GM23248 (cell line): Measurements from ENCODE around the gene OLIG3. TPM values are rescaled to one million over a fixed set of nuclear protein-coding genes. Genes with fewer than 3 reads are reported as not detected.

ENCODE experiments used
- DNase-seq: peaks from one replicate; pipeline ENCODE4 v3.0.0-alpha.2; 2015
- H2AFZ ChIP-seq: fragments of 200-600 bp; sonication (generic); 2 replicates; pipeline ENCODE4 v1.6.1; 2016; ENCODE audit warnings: antibody characterized with exemption
- H3F3A ChIP-seq: fragments of 200-600 bp; sonication (generic); 2 replicates; pipeline ENCODE4 v1.6.1; 2016; ENCODE audit warnings: mild to moderate bottlenecking, antibody characterized with exemption, mixed run types; ENCODE audit not compliant: insufficient read depth
- H3K27ac ChIP-seq: fragments of 200-600 bp; sonication (generic); 2 replicates; pipeline ENCODE4 v1.5.1; 2016; ENCODE audit warnings: mild to moderate bottlenecking
- H3K27me3 ChIP-seq: fragments of 200-600 bp; sonication (generic); replicated peaks from 2 replicates; pipeline ENCODE4 v1.6.1; 2016; ENCODE audit warnings: mild to moderate bottlenecking; ENCODE audit not compliant: insufficient read depth
- H3K36me3 ChIP-seq: fragments of 200-600 bp; sonication (generic); 2 replicates; pipeline ENCODE4 v1.6.1; 2016; ENCODE audit warnings: low read depth, mild to moderate bottlenecking
- H3K4me1 ChIP-seq: fragments of 200-600 bp; sonication (generic); 2 replicates; pipeline ENCODE4 v1.6.1; 2016; ENCODE audit warnings: mild to moderate bottlenecking; ENCODE audit not compliant: insufficient read depth
- H3K4me2 ChIP-seq: fragments of 200-600 bp; sonication (generic); one replicate; pipeline ENCODE4 v1.6.1; 2016; ENCODE audit warnings: mild to moderate bottlenecking; ENCODE audit not compliant: unreplicated experiment
- H3K4me3 ChIP-seq: fragments of 200-600 bp; sonication (generic); 2 replicates; pipeline ENCODE4 v1.5.1; 2016; ENCODE audit warnings: mild to moderate bottlenecking
- H3K79me2 ChIP-seq: fragments of 200-600 bp; sonication (generic); 2 replicates; pipeline ENCODE4 v1.6.1; 2016; ENCODE audit warnings: mild to moderate bottlenecking; ENCODE audit not compliant: insufficient read depth
- H3K9ac ChIP-seq: fragments of 200-600 bp; sonication (generic); 2 replicates; pipeline ENCODE4 v1.6.1; 2016; ENCODE audit warnings: mild to moderate bottlenecking
- H3K9me2 ChIP-seq: fragments of 200-600 bp; sonication (generic); 2 replicates; pipeline ENCODE4 v1.6.1; 2016; ENCODE audit warnings: mixed run types, mild to moderate bottlenecking, moderate library complexity; ENCODE audit not compliant: insufficient read depth
- H3K9me3 ChIP-seq: fragments of 200-600 bp; sonication (generic); one replicate; pipeline ENCODE4 v1.6.1; 2017; ENCODE audit warnings: low read depth
- H4K20me1 ChIP-seq: fragments of 200-600 bp; sonication (generic); 2 replicates; pipeline ENCODE4 v1.6.0; 2016; ENCODE audit not compliant: insufficient read depth
- EZH2 ChIP-seq: fragments of 200-600 bp; sonication (generic); IDR thresholded peaks from 2 replicates; pipeline ENCODE4 v1.6.1; 2018; ENCODE audit warnings: antibody characterized with exemption, mild to moderate bottlenecking; ENCODE audit not compliant: insufficient read depth, poor library complexity, severe bottlenecking
- EZH2phosphoT487 ChIP-seq: fragments of 200-600 bp; sonication (generic); IDR thresholded peaks from 2 replicates; pipeline ENCODE4 v1.6.1; 2018; ENCODE audit warnings: antibody characterized with exemption, moderate library complexity, mild to moderate bottlenecking, low read depth; ENCODE audit not compliant: insufficient read depth
- WGBS, 2 experiments: methylation state at CpG; one replicate each; pipeline ENCODE4 v1.1.6; 2015 to 2017; ENCODE audit warnings: low lambda C conversion rate in 2 of 2, low coverage in 1 of 2; ENCODE audit errors: missing lambda C conversion rate in 2 of 2; 5-methylcytosine and 5-hydroxymethylcytosine counted together
- in situ Hi-C: fragments of 300-500 bp; cut with MboI; formaldehyde crosslinking; loops from 2 replicates; pipeline ENCODE4 v1.15.0; 2020
- polyA plus RNA-seq: library from polyadenylated mRNA; unstranded; fragments of >200 nt; fragmentation: Nextera tagmentation; extraction: Ambion mirVana; gene quantifications from 2 replicates; pipeline ENCODE4 v1.2.1, GENCODE V29; 2016
- total RNA-seq: library from RNA; depleted of rRNA; stranded (reverse); fragments of >200 nt; shearing (Covaris generic); gene quantifications from 2 replicates; pipeline ENCODE4 v1.2.3, GENCODE V29; 2014

The OLIG3 gene
- total and polyA plus RNA-seq, 2 experiments from 2014 or later = not detected

- TF ChIP-seq EZH2phosphoT487 (no peak), EZH2 (no peak)
- in situ Hi-C loops = no loop called here
- no peak for DNase-seq
Measured at GRCh38 chr6:137471497-137471896, 22.7 kb downstream of the OLIG3 start.

GRCh38 chr6:137467211-137467610 is 27.0 kb downstream of the OLIG3 start:
- Histone ChIP-seq H3K9me2 (no peaks in the 10 kb centered on the region), H2AFZ (no peak overlapping the region), H3F3A (no peaks in the 10 kb centered on the region), H3K27ac (no peak overlapping the region), H3K9ac (no peak overlapping the region), H3K4me3 (no peak overlapping the region), H3K4me2 (no peak overlapping the region), H4K20me1 (no peaks in the 10 kb centered on the region), H3K4me1 (no peaks in the 10 kb centered on the region), H3K9me3 (no peaks in the 10 kb centered on the region), H3K27me3 (no peaks in the 10 kb centered on the region), H3K36me3 (no peaks in the 10 kb centered on the region), H3K79me2 (no peaks in the 10 kb centered on the region)
- WGBS, 2 experiments = 60 to 64% methylated on average over 6 of the region's 6 CpGs
- DNase-seq = no peak
- in situ Hi-C loops = no loop called here
- TF ChIP-seq EZH2phosphoT487 (no peak), EZH2 (no peak)

More at GRCh38 chr6:137471497-137471896, 22.7 kb downstream of the OLIG3 start:
- Histone ChIP-seq H3K9ac (no peak overlapping the region), H3K9me2 (no peaks in the 10 kb centered on the region; the same call in 1 of the 2 replicates), H3K9me3 (no peaks in the 10 kb centered on the region), H2AFZ (no peak overlapping the region), H3K27me3 (peaks cover 21% of the 10 kb centered on the region), H3K4me1 (no peaks in the 10 kb centered on the region), H3K4me3 (no peak overlapping the region), H3K79me2 (no peaks in the 10 kb centered on the region), H4K20me1 (no peaks in the 10 kb centered on the region), H3F3A (no peaks in the 10 kb centered on the region), H3K36me3 (no peaks in the 10 kb centered on the region), H3K4me2 (no peak overlapping the region), H3K27ac (no peak overlapping the region)
- WGBS, 2 experiments = 34 to 37% methylated on average over 5 of the region's 5 CpGs

GRCh38 chr6:137465378-137466009 is 28.7 kb downstream of the OLIG3 start:
- Histone ChIP-seq H3F3A (no peaks in the 10 kb centered on the region), H2AFZ (no peak overlapping the region), H3K36me3 (no peaks in the 10 kb centered on the region), H3K9me3 (no peaks in the 10 kb centered on the region), H3K27me3 (no peaks in the 10 kb centered on the region), H3K27ac (no peak overlapping the region), H3K79me2 (no peaks in the 10 kb centered on the region), H3K4me2 (no peak overlapping the region), H3K9me2 (no peaks in the 10 kb centered on the region), H3K9ac (no peak overlapping the region), H3K4me1 (no peaks in the 10 kb centered on the region), H3K4me3 (no peak overlapping the region), H4K20me1 (no peaks in the 10 kb centered on the region)
- TF ChIP-seq EZH2phosphoT487 (no peak), EZH2 (no peak)
- in situ Hi-C loops = no loop called here
- 66% methylated on average over 7 of the region's 7 CpGs for WGBS, 2 experiments
- no peak for DNase-seq

GRCh38 chr6:137452333-137452894 is 41.8 kb downstream of the OLIG3 start:
- no peaks in the 10 kb centered on the region for H3K9me3 ChIP-seq
- H3F3A ChIP-seq = peaks cover 10% of the 10 kb centered on the region; the same call in 1 of the 2 replicates
- WGBS, 2 experiments = 10 to 11% methylated on average over 7 of the region's 7 CpGs
- peaks cover 13% of the 10 kb centered on the region; the same call in 1 of the 2 replicates for H3K4me1 ChIP-seq
- no peak overlapping the region for H2AFZ ChIP-seq
- no peaks in the 10 kb centered on the region for H3K79me2 ChIP-seq
- H3K4me3 ChIP-seq = no peak overlapping the region
- H3K27me3 ChIP-seq = no peaks in the 10 kb centered on the region
- H3K4me2 ChIP-seq = peak overlapping the region; percentile 3
- H3K9me2 ChIP-seq = no peaks in the 10 kb centered on the region
- no peaks in the 10 kb centered on the region for H4K20me1 ChIP-seq
- no peak overlapping the region for H3K27ac ChIP-seq
- TF ChIP-seq EZH2 = no peak
- no peak for TF ChIP-seq EZH2phosphoT487
- peak; percentile 31 for DNase-seq
- H3K9ac ChIP-seq = no peak overlapping the region
- in situ Hi-C loops = no loop called here
- H3K36me3 ChIP-seq = no peaks in the 10 kb centered on the region
